ENCODE results near the gene STAU1.
"Not testable (repeated sequence)": the region's sequence is repeated elsewhere in the genome, so short reads cannot be mapped to it uniquely, and the experiment has no call there.

Gene STAU1

DNA sequence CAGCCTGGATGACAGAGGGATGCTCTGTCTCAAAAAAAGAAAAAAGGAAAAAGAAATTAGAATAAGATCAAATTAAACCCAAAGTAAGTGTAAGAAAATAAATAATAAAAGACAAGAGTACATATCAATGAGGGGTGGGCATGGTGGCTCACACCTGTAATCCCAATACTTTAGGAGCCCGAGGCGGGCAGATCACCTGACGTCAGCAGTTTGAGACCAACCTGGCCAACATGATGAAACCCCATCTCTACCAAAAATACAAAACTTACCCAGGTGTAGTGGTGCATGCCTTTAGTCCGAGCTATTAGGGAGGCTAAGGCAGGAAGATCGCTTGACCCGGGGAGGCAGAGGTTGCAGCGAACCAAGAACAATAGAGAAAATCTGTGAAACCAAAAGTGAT, 14.9 kb upstream of the STAU1 start:
- no peak for DNase-seq

DNA sequence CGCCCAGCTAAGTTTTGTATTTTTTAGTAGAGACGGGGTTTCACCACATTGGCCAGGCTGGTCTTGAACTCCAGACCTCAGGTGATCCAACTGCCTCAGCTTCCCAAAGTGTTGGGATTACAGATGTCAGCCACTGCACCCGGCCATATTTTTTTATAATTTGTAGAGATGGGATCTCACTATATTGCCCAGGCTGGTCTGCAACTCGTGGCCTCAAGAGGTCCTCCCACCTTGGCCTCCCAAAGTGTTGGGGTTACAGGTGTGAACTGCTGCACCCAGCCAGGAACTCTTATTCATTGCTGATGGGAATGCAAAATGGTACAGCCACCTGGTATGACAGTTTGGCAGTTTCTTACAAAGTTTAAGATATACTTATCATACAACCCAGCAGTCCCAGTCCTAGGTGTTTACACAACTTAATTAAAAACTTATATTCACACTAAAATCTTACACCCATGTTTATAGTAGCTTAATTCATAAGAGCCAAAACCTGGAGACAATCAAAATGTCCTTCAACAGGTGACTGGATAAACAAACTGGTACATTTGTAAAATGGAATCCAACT, 11.7 kb upstream of the STAU1 start:
- DNase-seq, result no peak

DNA sequence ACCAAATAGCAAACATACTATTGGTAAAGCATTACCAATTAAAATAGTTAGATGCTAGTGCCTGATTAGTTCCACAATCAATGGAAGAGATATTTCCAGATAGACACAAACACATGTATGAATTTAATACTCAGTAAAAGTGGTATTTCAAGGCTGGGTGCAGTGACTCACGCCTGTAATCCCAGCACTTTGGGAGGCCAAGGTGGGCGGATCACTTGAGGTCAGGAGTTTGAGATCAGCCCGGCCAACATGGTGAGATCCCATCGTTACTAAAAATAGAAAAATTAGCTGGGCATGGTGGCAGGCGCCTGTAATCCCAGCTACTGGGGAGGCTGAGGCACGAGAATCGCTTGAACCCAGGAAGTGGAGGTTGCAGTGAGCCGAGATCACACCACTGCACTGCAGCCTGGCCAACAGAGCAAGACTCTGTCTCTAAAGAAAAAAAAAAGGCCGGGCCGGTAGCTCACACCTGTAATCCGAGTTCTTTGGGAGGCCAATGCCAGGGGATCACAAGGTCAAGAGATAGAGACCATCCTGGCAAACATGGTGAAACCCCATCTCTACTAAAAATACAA, 4.9 kb upstream of the STAU1 start:
- DNase-seq, result not testable (repeated sequence)

DNA sequence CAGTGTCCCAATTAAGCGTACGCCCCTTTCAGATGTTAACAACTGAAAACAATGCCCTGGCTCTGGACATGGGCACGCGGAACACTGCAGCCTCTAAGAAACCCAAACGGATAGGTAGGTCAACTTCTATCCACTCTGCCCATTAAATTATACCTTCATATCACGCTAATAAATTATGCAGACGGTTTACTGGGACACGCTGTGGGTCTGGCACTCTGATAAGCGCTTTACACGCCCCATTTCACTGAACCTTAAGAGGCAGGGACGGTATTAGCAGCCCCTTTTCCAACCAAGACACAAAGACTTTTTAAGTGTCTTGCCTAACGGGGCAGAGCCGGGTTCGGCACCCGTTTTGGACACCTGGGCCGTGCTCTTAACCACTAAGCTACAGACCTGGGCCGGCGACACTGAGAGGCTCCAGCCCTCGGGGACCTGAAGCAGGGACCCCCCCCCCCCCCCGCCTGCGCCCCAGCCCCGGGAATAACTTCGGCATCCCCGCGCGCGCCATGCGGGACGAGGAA, 744 bp downstream of the STAU1 start:
- DNase-seq, result no peak

DNA sequence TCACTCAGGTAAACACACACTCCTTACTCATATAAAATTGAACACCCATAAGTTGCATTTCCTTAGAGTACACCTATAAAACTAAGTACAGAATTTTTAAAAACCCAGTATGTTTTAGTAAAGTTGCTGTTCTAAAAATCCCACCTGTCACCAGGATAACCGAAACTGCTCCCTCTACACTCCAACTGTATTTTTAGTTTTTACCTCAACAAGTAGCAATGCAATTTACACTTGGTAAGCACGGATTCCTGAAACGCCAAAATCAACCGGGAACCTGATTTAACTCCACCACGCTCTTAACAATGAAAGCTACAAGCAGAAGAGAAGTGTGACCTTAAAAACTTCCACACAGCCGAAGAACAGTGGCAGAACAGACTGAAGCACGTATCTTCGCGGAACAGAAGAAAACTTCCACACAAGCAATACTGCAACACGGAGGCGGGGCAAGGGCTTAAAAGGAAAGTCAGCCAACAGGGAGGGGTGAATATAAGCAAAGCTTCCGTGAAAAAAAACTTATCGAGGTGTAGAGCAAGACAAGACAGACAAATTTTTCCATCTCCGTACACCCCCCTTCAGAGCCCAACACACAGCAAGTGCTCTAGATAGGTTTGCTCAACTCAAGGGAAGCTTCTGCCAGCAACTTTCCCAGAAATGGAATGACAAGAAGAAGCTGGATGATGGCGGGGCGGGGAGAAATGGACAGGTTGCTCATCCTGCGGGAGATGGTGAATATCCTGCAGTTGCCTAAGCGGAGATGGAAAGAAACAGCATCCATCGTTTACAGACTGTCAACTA, 1.4 kb downstream of the STAU1 start:
- DNase-seq, result no peak

DNA sequence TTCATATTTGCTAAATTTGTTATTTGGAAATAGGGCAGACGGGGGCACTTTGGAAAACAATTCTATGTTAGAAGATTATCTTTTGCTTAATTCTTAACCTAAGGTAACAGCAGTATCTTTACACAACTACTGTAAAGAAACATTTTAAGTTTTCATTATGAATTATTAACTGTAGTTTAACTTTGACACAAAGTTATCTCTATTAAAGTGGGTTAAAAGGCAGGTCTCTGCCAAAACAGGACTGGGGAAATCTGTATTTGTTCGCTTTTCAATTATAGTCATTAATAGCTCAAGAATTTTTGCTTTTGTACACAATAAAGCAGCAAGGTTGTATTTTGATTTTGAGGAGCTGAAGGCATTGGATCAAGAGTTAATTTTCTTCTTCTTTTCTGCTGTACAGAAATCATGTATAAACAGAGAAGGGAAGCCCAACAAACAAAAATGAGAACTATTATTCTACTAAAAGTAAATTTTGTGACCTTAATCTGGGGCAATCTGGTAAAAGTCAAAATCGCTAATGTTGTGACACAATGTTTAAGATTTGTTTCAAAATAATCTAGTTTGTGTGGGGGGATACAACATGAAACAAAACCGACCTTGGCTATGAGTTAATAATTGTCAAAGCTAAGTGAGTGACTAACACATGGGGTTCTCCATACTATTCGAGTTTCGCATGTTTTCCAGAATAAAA, 2.9 kb downstream of the STAU1 start:
- no peak for DNase-seq

DNA sequence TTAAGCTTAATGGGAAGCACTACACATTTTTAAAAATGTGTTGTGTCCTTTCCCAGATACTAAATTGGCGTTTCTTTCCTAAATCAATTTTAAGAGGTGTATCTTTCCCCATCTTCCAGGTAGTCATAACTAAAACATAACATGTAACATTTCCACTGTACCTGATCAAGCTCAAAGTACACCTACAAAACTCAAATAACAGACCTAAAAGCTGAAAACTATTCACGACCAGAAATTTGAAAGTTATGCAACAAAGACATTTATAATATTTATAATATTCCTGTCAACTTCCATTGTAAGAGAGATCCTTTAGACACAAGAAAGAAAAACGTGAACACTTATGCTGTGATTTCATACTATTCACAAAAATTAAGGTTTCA, 3.5 kb downstream of the STAU1 start:
- DNase-seq, result no peak

DNA sequence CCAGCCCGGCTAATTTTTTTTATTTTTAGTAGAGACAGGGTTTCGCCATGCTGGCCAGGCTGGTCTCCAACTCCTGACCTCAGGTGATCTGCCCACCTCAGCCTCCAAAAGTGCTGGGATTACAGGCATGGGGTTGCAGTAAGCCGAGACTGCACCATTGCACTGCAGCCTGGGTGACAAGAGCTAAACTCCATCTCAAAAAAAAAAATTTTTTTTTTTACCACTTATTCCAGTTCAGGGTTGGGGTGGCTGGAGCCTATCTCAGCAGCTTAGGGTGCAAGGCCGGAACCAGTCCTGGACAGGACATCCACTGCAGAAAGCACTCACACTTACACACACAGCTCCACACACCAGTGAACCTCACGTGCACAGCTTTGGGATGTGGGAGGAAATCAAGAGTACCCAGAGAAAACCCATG, 4.0 kb downstream of the STAU1 start:
- DNase-seq, result not testable (repeated sequence)

DNA sequence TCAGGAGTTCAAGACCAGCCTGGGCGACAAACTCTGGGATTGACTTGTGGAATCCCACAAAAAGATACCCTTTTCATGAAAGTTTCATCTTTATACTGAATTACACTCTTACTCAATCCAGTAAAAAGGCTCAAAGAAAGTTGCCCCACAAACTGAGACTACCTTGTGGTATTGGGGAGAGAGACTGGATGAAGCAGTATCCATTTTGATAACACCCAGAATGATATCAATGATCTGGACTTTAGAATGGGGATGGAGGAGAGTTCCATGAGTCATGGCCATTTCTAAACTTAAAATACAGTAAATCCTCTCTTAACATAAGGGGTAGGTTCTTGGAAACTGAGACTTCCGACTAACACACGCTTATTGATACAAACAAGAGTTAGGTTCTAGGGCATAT, 4.7 kb downstream of the STAU1 start:
- no peak for DNase-seq

DNA sequence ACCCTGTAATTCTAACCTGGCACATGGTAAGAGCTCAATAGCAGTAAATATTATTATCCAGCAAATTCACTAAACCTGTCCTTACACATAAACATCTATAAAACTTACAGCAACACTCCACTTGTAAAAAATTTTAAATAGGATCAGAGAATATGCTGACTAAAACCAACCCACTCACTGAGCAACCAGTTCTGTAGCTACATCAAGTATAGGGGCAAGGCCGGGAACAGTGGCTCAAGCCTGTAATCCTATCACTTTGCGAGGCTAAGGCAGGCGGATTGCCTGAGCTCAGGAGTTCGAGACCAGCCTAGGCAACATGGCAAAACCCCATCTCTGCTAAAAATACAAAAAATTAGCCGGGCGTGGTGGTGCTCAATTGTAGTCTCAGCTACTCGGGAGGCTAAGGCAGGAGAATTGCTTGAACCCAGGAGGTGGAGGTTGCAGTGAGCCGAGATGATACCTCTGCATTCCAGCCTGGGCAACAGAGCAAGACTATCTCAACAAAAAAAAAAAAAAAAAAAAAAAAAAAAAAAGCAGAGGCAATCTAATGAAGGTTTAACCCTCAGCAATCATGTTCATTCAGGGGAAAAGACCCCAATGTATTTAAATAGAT, 6.8 kb downstream of the STAU1 start:
- no peak for DNase-seq

DNA sequence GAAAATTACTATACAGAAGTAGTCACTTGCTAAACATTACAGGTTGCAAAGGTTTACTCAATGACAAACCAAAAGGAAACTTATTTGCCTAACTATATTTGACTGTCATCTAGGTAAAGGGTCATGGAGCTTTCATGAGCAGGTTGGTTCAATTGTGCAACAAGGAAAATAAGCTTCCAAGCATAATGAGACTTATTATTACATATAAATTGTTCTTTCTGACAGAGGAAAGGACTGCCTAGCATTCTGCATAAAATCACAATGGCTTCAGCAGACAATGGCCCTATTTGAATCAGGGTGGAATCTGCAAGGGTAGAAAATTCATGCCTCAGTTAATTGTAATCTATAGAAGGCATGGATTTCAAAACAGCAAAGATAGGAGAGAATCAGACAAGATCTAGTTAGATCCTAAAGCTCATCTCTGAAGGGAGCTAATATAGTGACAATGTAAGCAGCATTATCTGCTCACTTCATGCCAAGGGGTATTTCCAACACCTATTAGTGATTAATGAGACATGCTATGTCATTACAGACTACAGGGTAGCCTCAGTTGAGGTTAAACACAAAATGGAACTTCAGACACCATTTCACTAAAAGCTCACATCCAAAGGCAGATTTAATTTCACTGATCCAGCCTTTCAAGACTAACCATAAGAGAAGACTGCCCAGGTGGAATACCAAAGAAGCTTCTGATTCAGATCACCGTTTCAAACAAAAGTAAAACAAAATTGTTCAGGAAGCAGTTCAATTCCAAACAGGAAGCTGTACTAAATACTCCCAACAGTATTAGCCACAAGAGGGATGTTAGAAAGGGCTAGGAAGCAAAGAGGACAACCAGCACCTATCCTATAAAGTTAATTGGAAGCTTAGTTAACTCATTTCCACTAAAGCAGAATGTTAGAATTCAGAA, 8.5 kb downstream of the STAU1 start:
- no peak for DNase-seq

DNA sequence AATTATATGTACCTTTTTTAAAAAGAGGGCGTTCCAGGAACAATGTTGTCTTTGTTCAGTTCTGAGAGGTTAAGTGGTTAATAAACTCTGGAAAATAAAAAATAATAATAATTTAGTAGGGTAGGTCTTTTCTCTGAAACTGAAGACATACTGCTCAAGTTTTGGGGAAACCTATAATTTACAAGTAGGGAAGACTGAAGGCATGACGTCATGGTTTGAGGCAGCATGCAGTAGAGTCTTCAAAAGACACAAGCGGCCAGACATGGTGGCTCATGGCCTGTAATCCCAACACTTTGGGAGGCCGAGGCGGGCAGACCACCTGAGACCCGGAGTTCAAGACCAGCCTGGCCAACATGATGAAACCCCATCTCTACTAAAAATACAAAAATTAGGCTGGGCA, 14.0 kb downstream of the STAU1 start:
- no peak for DNase-seq

DNA sequence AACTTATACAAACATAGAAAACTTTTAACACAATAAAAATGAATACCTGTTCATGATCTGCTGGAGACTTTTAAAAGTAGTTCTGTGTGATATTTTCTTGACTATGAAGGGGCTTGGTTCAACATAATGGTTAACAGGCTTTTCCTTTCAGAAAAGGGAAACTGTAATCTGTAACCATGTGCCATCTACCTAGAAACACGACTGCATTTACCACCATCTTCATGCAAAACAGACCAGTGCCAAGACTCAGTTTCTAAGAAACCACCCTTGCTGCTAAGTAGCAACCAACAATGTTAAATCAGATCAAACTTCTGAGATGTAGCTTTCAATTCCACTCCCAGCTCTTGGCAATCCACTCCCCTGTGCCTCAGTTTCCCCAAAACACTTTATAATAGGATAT, 15.7 kb downstream of the STAU1 start:
- DNase-seq, result no peak

DNA sequence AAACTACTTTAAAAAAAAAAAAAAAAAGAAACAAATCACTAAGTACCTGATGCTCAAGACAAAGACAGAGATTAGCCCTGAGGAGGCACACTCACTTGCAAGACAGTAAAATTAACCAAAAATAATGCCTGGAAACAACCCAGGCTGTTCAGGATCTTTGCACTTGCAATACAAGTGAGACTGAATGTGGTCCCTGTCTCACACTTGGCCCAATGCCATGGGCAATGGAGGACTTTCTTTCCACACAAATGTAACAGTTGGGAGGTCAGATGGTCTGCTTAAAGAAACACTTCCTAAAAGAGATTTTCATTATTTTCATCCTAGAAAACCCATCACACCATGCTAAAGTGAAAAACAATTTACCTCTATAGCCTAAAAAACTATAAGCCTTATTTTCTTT, 16.2 kb downstream of the STAU1 start:
- DNase-seq, result no peak

DNA sequence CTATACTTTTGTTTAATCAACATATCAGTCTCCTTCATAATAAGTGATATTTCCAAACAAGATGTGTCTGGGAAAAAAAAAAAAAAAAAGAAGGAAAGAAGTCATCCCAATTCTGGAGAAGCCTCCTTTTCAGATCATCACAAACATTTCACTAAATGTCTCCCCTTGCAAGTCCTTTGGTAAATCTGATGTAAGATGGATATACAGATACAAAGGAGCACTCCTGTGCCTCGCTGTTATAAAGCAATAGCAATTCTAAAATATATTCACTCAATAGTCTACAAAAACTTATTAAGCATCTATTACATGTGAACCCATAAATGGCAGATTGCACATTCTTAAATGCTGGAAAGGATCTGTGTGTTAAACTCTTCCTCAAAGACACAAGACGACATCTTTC, 17.4 kb downstream of the STAU1 start:
- DNase-seq, result no peak

DNA sequence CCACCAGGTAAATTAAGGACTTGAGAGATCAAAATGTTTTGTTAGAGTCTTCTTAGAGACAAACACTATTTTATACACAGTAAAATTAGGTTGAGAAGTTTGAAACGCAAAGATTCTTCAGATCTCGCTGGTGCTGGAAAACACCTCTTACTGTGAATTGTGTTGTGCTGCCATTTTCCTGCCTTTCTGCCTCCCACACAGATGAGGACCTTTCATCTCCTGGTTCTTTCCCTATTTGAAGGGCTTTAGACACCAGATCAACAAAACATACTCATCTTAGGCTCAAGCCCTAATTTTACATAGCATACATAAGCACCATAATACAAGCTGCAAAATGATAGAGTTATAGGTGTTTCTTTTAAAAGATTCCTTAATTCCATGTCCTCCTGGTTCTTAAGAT, 18.6 kb downstream of the STAU1 start:
- DNase-seq, result no peak

DNA sequence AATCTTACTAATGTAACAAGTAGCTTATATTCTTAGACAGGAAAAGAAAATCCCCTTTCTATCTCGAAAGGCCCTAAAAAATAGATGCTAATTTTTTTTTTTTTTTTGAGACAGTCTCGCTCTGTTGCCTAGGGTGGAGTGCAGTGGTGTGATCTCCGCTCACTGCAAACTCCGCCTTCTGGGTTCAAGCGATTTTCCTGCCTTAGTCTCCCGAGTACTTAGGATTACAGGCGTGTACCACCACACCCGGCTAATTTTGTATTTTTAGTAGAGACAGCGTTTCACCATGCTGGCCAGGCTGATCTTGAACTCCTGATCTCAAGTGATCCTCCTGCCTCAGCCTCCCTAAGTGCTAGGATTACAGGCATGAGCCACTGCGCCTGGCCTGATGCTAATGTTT, 19.3 kb downstream of the STAU1 start:
- DNase-seq, result not testable (repeated sequence)

DNA sequence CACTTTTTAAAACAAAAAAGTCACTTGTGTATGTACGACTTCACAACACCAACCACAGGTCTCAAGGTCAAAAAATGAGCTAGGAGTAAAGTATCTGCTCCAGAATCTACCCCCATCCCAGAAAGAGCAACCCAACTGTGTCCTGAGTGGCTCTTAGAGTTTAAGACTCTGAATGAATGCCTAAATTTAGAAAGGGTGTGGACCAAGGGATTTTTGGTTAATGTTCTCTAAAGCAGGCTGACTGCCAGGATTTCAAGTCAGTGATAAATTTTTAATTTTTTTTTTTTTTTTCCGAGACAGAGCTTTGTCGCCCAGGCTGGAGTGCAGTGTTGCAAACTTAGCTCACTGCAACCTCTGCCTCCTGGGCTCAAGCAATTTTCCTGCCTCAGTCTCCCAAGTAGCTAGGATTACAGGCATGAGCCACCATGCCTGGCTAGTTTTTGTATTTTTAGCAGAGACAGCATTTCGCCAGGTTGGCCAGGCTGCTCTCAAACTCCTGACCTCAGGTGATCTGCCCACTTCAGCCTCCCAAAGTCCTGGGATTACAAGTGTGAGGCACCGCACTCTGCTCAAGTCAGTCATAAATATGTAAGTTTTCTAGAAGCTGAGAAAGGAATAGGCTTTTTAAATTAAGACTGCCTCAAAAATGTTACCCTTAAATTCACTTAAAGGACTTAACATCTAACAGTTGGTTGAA, 20.2 kb downstream of the STAU1 start:
- DNase-seq, result no peak

DNA sequence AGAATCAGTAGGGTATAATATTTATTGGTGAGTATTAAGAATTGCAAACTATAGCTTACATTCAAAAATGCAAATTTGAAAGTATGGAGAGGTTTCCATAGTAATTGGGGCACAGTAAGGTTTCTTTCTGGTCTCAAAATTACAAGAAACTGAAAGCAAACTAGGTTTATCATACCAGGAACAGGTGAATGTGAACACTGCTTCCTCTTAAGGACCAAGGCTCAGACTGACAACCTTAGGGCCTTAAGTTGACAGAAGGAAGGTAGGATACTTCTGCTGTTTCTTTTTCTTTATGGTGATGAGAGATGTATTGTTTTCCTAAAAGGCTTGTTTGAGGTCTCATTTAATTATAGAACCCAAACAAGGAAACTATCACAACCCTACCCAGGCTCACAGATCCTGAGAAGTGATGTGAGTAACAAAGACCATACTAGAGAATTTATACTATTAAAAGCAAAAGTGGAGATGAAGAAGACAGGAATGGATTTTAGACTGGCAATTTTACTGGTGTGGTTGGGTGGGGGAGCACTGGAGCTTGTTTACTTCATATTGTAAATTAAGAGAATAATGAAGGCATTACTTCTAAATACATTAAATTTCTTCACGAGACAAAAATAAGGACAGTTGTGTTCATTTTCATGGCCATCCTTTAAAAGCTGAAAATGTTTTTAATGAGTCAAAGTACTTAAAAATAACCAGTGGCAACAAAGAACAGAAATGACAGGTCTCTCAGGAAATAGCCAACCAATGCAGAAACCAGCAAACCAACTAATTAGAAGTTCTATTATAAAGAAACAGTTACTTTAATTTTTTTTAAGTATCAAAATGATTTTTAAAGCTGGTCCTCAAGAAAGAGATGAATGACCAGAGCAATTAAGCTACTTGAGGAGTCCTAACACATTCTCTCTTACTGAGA, 21.3 kb downstream of the STAU1 start:
- DNase-seq, result no peak

DNA sequence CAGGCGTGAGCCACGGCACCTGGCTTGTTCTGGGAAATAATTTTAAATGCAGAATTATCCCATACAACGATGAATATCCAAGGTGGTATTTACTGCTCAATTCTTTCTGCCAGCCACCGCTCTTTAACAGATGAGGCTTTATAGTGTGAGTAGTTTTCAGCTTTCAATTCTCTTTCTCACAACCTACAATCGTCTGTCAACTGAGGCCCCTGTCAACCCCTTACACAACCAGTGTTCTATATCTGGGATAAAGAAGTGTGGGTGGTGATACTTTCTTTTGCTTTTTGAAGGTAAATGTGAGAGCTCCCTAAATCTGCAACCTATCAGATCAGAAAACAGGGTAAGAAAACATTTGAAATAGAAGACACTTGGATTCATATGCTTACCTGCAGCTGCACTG, 22.5 kb downstream of the STAU1 start:
- no peak for DNase-seq
